ENCODE data around the gene UBE2C.

DNA sequence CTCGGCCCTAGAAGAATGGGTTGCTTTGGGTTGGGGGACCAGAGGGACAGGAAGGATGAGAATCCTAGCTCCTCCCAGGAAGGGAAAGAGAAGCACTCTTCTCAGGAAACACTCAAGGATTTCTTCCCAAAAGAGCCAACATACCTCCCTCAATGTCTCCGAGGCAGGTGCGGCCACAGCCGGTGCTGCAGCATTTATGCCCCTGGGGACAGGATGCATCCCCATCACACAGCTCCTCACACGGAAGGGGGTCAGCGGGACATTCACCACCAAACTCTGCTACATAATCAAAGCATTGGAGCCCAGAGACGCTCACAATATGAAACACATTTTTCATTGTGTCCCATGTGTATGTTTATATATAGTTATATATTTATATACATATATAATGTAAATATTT lies 35.5 kb upstream of the UBE2C start:
- TF ChIP-seq, protein P1, sequence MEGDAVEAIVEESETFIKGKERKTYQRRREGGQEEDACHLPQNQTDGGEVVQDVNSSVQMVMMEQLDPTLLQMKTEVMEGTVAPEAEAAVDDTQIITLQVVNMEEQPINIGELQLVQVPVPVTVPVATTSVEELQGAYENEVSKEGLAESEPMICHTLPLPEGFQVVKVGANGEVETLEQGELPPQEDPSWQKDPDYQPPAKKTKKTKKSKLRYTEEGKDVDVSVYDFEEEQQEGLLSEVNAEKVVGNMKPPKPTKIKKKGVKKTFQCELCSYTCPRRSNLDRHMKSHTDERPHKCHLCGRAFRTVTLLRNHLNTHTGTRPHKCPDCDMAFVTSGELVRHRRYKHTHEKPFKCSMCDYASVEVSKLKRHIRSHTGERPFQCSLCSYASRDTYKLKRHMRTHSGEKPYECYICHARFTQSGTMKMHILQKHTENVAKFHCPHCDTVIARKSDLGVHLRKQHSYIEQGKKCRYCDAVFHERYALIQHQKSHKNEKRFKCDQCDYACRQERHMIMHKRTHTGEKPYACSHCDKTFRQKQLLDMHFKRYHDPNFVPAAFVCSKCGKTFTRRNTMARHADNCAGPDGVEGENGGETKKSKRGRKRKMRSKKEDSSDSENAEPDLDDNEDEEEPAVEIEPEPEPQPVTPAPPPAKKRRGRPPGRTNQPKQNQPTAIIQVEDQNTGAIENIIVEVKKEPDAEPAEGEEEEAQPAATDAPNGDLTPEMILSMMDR (IDR thresholded peaks at IDR 0.05; ENCODE audit: control extremely low read depth in 1 of 3, insufficient read depth in 1 of 3, low read depth in 1 of 3, low read length in 3 of 3), result no peak
- TF ChIP-seq POLR2AphosphoS5 (IDR thresholded peaks at IDR 0.05; ENCODE audit: low read depth, low read length), result no peak

Measured in H1 (cell line).